Sigmoid colon (tissue), 4 donors: ENCODE measurements around the gene BCAT1.

Source experiments
- POLR2A ChIP-seq, 2 donors: fragments of 450-650 bp; IDR thresholded peaks; one replicate each; pipeline ENCODE4 v1.6.1; 2016; ENCODE audit warnings: antibody characterized with exemption in 2 of 2, mild to moderate bottlenecking in 2 of 2, moderate library complexity in 2 of 2
- POLR2AphosphoS5 ChIP-seq, 4 donors: sonication (generic); formaldehyde crosslinking; IDR thresholded peaks; one replicate each; pipeline ENCODE4 v1.6.1; 2017; ENCODE audit warnings: antibody characterized with exemption in 4 of 4
- TF ChIP-seq, protein P1 (sequence below), 4 experiments: fragments of 450-650 bp in 3 of 4; fragments of 200-600 bp in 1 of 4; IDR thresholded peaks; one replicate each; pipeline ENCODE4 v1.5.1; 2016 to 2019; ENCODE audit warnings: antibody characterized with exemption in 4 of 4, mild to moderate bottlenecking in 3 of 4, moderate library complexity in 2 of 4

GRCh38 chr12:24913953-24914352 is 34.9 kb downstream of the BCAT1 start:
- TF ChIP-seq, protein P1, sequence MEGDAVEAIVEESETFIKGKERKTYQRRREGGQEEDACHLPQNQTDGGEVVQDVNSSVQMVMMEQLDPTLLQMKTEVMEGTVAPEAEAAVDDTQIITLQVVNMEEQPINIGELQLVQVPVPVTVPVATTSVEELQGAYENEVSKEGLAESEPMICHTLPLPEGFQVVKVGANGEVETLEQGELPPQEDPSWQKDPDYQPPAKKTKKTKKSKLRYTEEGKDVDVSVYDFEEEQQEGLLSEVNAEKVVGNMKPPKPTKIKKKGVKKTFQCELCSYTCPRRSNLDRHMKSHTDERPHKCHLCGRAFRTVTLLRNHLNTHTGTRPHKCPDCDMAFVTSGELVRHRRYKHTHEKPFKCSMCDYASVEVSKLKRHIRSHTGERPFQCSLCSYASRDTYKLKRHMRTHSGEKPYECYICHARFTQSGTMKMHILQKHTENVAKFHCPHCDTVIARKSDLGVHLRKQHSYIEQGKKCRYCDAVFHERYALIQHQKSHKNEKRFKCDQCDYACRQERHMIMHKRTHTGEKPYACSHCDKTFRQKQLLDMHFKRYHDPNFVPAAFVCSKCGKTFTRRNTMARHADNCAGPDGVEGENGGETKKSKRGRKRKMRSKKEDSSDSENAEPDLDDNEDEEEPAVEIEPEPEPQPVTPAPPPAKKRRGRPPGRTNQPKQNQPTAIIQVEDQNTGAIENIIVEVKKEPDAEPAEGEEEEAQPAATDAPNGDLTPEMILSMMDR (IDR thresholded peaks at IDR 0.05), result no peak
- TF ChIP-seq POLR2A (IDR thresholded peaks at IDR 0.05) (no peak), POLR2AphosphoS5 (IDR thresholded peaks at IDR 0.05) (no peak)
